ENCODE measurements around the gene EFHC1.

EFHC1 gene

GRCh38 chr6:52555518-52556233, 135.5 kb downstream of the EFHC1 start:
- peaks cover 0 to 20% (median 18%) of the 10 kb centered on the region in 4 experiments for H3K4me1 ChIP-seq (ENCODE audit: control extremely low read depth in 1 of 4, control insufficient read depth in 4 of 4, insufficient read depth in 4 of 4, low read length in 3 of 4)
- WGBS (ENCODE audit: insufficient coverage): 96% methylated on average over 3 of the region's 5 CpGs
- no peak overlapping the region for H3K27ac ChIP-seq (ENCODE audit: insufficient read depth in 1 of 2, low read depth in 1 of 2, low read length in 2 of 2, poor library complexity in 1 of 2, severe bottlenecking in 2 of 2)
- H3K36me3 ChIP-seq (ENCODE audit: control insufficient read depth in 4 of 4, insufficient read depth in 4 of 4, low read length in 3 of 4): peaks cover 0 to 2% (median 0%) of the 10 kb centered on the region in 4 experiments
- CTCF ChIA-PET: interaction anchor here (0.7 to 1.4 kb wide), 3 partner anchors 11 to 41 kb away, joined by 3 to 5 read pairs (median 3); no protein-coding TSS in a partner anchor
- no peaks in the 10 kb centered on the region for H3K9me3 ChIP-seq (ENCODE audit: control extremely low read depth in 1 of 5, control insufficient read depth in 4 of 5, insufficient read depth in 2 of 5, low read depth in 1 of 5, low read length in 4 of 5)
- POLR2A ChIA-PET: no interaction called here
- H3K27me3 ChIP-seq (replicated peaks in 2 of 5; ENCODE audit: control insufficient read depth in 4 of 5, insufficient read depth in 5 of 5, low read length in 4 of 5): no peaks in the 10 kb centered on the region
- H3K4me3 ChIP-seq (ENCODE audit: control insufficient read depth in 1 of 7, extremely low read depth in 1 of 7, insufficient read depth in 4 of 7, low read depth in 2 of 7, low read length in 6 of 7): no peak overlapping the region
- DNase-seq: no peak

GRCh38 chr6:52557389-52558265, 137.5 kb downstream of the EFHC1 start:
- POLR2A ChIA-PET: no interaction called here
- H3K36me3 ChIP-seq (ENCODE audit: control insufficient read depth in 4 of 4, insufficient read depth in 4 of 4, low read length in 3 of 4): no peaks in the 10 kb centered on the region
- CTCF ChIA-PET: no interaction called here

GRCh38 chr6:52558266-52559000, 138.3 kb downstream of the EFHC1 start:
- CTCF ChIA-PET: interaction anchor here (0.9 kb wide), 1 partner anchor 22 kb away, joined by 3 read pairs; no protein-coding TSS in a partner anchor

More at GRCh38 chr6:52557389-52558265, 137.5 kb downstream of the EFHC1 start:
- Histone ChIP-seq H3K4me3 (ENCODE audit: control insufficient read depth in 1 of 7, extremely low read depth in 1 of 7, insufficient read depth in 4 of 7, low read depth in 2 of 7, low read length in 6 of 7) (no peak overlapping the region), H3K4me1 (ENCODE audit: control extremely low read depth in 1 of 4, control insufficient read depth in 4 of 4, insufficient read depth in 4 of 4, low read length in 3 of 4) (peaks cover 0 to 5% (median 2%) of the 10 kb centered on the region in 4 experiments), H3K9me3 (ENCODE audit: control extremely low read depth in 1 of 5, control insufficient read depth in 4 of 5, insufficient read depth in 2 of 5, low read depth in 1 of 5, low read length in 4 of 5) (no peaks in the 10 kb centered on the region), H3K27ac (ENCODE audit: insufficient read depth in 1 of 2, low read depth in 1 of 2, low read length in 2 of 2, poor library complexity in 1 of 2, severe bottlenecking in 2 of 2) (no peak overlapping the region), H3K27me3 (replicated peaks in 2 of 5; ENCODE audit: control insufficient read depth in 4 of 5, insufficient read depth in 5 of 5, low read length in 4 of 5) (no peaks in the 10 kb centered on the region)
- 91% methylated on average over 9 of the region's 11 CpGs for WGBS (ENCODE audit: insufficient coverage)
- DNase-seq: no peak

GRCh38 chr6:52560462-52560861, 140.3 kb downstream of the EFHC1 start:
- CTCF ChIA-PET: interaction anchor here (0.6 kb wide), 1 partner anchor 58 kb away, joined by 3 read pairs; no protein-coding TSS in a partner anchor
- POLR2A ChIA-PET: no interaction called here
- no peaks in the 10 kb centered on the region for H3K36me3 ChIP-seq (ENCODE audit: control insufficient read depth in 4 of 4, insufficient read depth in 4 of 4, low read length in 3 of 4)
- WGBS (ENCODE audit: insufficient coverage): 47% methylated on average over 4 of the region's 5 CpGs
- DNase-seq: no peak
- no peak overlapping the region for H3K27ac ChIP-seq (ENCODE audit: insufficient read depth in 1 of 2, low read depth in 1 of 2, low read length in 2 of 2, poor library complexity in 1 of 2, severe bottlenecking in 2 of 2)
- peaks cover 0 to 5% (median 2%) of the 10 kb centered on the region in 4 experiments for H3K4me1 ChIP-seq (ENCODE audit: control extremely low read depth in 1 of 4, control insufficient read depth in 4 of 4, insufficient read depth in 4 of 4, low read length in 3 of 4)
- H3K9me3 ChIP-seq (ENCODE audit: control extremely low read depth in 1 of 5, control insufficient read depth in 4 of 5, insufficient read depth in 2 of 5, low read depth in 1 of 5, low read length in 4 of 5): no peaks in the 10 kb centered on the region
- H3K4me3 ChIP-seq (ENCODE audit: control insufficient read depth in 1 of 7, extremely low read depth in 1 of 7, insufficient read depth in 4 of 7, low read depth in 2 of 7, low read length in 6 of 7): no peak overlapping the region
- no peaks in the 10 kb centered on the region for H3K27me3 ChIP-seq (replicated peaks in 2 of 5; ENCODE audit: control insufficient read depth in 4 of 5, insufficient read depth in 5 of 5, low read length in 4 of 5)

More at GRCh38 chr6:52558266-52559000, 138.3 kb downstream of the EFHC1 start:
- H3K36me3 ChIP-seq (ENCODE audit: control insufficient read depth in 4 of 4, insufficient read depth in 4 of 4, low read length in 3 of 4): no peaks in the 10 kb centered on the region
- no peak overlapping the region for H3K4me3 ChIP-seq (ENCODE audit: control insufficient read depth in 1 of 7, extremely low read depth in 1 of 7, insufficient read depth in 4 of 7, low read depth in 2 of 7, low read length in 6 of 7)
- H3K4me1 ChIP-seq (ENCODE audit: control extremely low read depth in 1 of 4, control insufficient read depth in 4 of 4, insufficient read depth in 4 of 4, low read length in 3 of 4): peaks cover 0 to 5% (median 2%) of the 10 kb centered on the region in 4 experiments
- POLR2A ChIA-PET: no interaction called here
- no peak overlapping the region for H3K27ac ChIP-seq (ENCODE audit: insufficient read depth in 1 of 2, low read depth in 1 of 2, low read length in 2 of 2, poor library complexity in 1 of 2, severe bottlenecking in 2 of 2)
- no peaks in the 10 kb centered on the region for H3K27me3 ChIP-seq (replicated peaks in 2 of 5; ENCODE audit: control insufficient read depth in 4 of 5, insufficient read depth in 5 of 5, low read length in 4 of 5)
- no peaks in the 10 kb centered on the region for H3K9me3 ChIP-seq (ENCODE audit: control extremely low read depth in 1 of 5, control insufficient read depth in 4 of 5, insufficient read depth in 2 of 5, low read depth in 1 of 5, low read length in 4 of 5)
- 100% methylated on average over 3 of the region's 6 CpGs for WGBS (ENCODE audit: insufficient coverage)
- no peak for DNase-seq

- no peak overlapping the region for H3K4me3 ChIP-seq (ENCODE audit: control insufficient read depth in 1 of 7, extremely low read depth in 1 of 7, insufficient read depth in 4 of 7, low read depth in 2 of 7, low read length in 6 of 7)
- H3K4me1 ChIP-seq (ENCODE audit: control extremely low read depth in 1 of 4, control insufficient read depth in 4 of 4, insufficient read depth in 4 of 4, low read length in 3 of 4): peaks cover 0 to 15% (median 11%) of the 10 kb centered on the region in 4 experiments
- H3K36me3 ChIP-seq (ENCODE audit: control insufficient read depth in 4 of 4, insufficient read depth in 4 of 4, low read length in 3 of 4): no peaks in the 10 kb centered on the region
- H3K27ac ChIP-seq (ENCODE audit: insufficient read depth in 1 of 2, low read depth in 1 of 2, low read length in 2 of 2, poor library complexity in 1 of 2, severe bottlenecking in 2 of 2): no peak overlapping the region
- POLR2A ChIA-PET: no interaction called here
- H3K27me3 ChIP-seq (replicated peaks in 2 of 5; ENCODE audit: control insufficient read depth in 4 of 5, insufficient read depth in 5 of 5, low read length in 4 of 5): no peaks in the 10 kb centered on the region
- no peak for DNase-seq
- CTCF ChIA-PET: no interaction called here
- H3K9me3 ChIP-seq (ENCODE audit: control extremely low read depth in 1 of 5, control insufficient read depth in 4 of 5, insufficient read depth in 2 of 5, low read depth in 1 of 5, low read length in 4 of 5): no peaks in the 10 kb centered on the region
- WGBS (ENCODE audit: insufficient coverage): 100% methylated on average over 2 of the region's 3 CpGs
Observed at GRCh38 chr6:52562911-52563310, 142.8 kb downstream of the EFHC1 start.

DNA sequence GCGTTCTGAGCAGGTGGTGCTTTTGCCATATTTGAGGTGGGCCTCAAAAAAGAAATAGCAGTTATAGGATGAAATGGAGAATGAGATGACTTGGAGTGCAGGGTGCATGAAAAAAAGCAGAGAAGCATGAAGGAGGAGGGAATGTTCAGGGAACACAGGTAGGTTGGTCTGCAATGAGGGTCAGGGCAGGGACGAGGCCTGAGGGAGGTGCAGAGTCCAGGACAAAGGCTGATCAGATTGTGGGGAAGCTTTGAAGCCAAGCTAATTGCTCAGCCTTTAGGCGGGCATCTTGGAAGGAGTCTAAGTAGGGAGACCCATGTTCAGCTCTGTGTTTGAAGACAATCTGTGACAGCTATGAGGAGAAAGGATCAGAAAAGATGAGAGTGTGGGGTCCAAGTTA, 144.7 kb downstream of the EFHC1 start:
- CTCF ChIA-PET: interaction anchor here (1.1 kb wide), 1 partner anchor 11 kb away, joined by 5 read pairs; the partner anchor contains the start of gene TRAM2
- 100% methylated on average over 3 of the region's 3 CpGs for WGBS (ENCODE audit: insufficient coverage)
- Histone ChIP-seq H3K27me3 (replicated peaks in 2 of 5; ENCODE audit: control insufficient read depth in 4 of 5, insufficient read depth in 5 of 5, low read length in 4 of 5) (no peaks in the 10 kb centered on the region), H3K4me1 (ENCODE audit: control extremely low read depth in 1 of 4, control insufficient read depth in 4 of 4, insufficient read depth in 4 of 4, low read length in 3 of 4) (peaks cover 0 to 11% (median 10%) of the 10 kb centered on the region in 4 experiments), H3K9me3 (ENCODE audit: control extremely low read depth in 1 of 5, control insufficient read depth in 4 of 5, insufficient read depth in 2 of 5, low read depth in 1 of 5, low read length in 4 of 5) (no peaks in the 10 kb centered on the region), H3K27ac (ENCODE audit: insufficient read depth in 1 of 2, low read depth in 1 of 2, low read length in 2 of 2, poor library complexity in 1 of 2, severe bottlenecking in 2 of 2) (no peak overlapping the region), H3K4me3 (ENCODE audit: control insufficient read depth in 1 of 7, extremely low read depth in 1 of 7, insufficient read depth in 4 of 7, low read depth in 2 of 7, low read length in 6 of 7) (no peak overlapping the region), H3K36me3 (ENCODE audit: control insufficient read depth in 4 of 4, insufficient read depth in 4 of 4, low read length in 3 of 4) (no peaks in the 10 kb centered on the region)
- POLR2A ChIA-PET: no interaction called here
- DNase-seq: no peak
